Activated T-helper 1 cell treated with anti-CD3 and anti-CD28 coated beads, Interleukin-12 subunit alpha, Interleukin-12 subunit beta, Interleukin-2, Interleukin-4 antibody, amounts not matched to agents 30 ng/mL and 10 ng/mL and 1 ng/mL, durations not matched to agents 14 hours and 24 hours and 36 hours (primary cell): Measurements from ENCODE around the gene MCEMP1. TPM values are rescaled to one million over a fixed set of nuclear protein-coding genes. Genes with fewer than 3 reads are reported as not detected.

ENCODE experiments used
- DNase-seq: peaks from one replicate; pipeline ENCODE4 v3.0.0; 2021; ENCODE audit warnings: low spot score
- H3K27ac Mint-ChIP-seq: one replicate; pipeline ENCODE4 v1.8.0; 2021; ENCODE audit warnings: mild to moderate bottlenecking, mixed read lengths
- H3K27me3 Mint-ChIP-seq: one replicate; pipeline ENCODE4 v1.8.0; 2022; ENCODE audit warnings: mild to moderate bottlenecking, moderate library complexity, mixed read lengths; ENCODE audit not compliant: insufficient read depth
- H3K36me3 Mint-ChIP-seq: one replicate; pipeline ENCODE4 v1.8.0; 2021; ENCODE audit warnings: low read depth, mixed read lengths
- H3K4me1 Mint-ChIP-seq: one replicate; pipeline ENCODE4 v1.8.0; 2021; ENCODE audit warnings: low read depth, mixed read lengths
- H3K4me3 Mint-ChIP-seq: one replicate; pipeline ENCODE4 v1.8.0; 2021; ENCODE audit warnings: mild to moderate bottlenecking, moderate library complexity, mixed read lengths
- H3K9me3 Mint-ChIP-seq: one replicate; pipeline ENCODE4 v1.8.0; 2021; ENCODE audit warnings: mixed read lengths
- intact Hi-C: fragments of 100-400 bp; cut with micrococcal nuclease; formaldehyde crosslinking; loops from one replicate; pipeline ENCODE4 v1.15.1; 2024
- total RNA-seq: library from RNA; stranded (reverse); gene quantifications from 2 replicates; pipeline ENCODE4 v1.2.3, GENCODE V29; 2022

MCEMP1 gene
- total RNA-seq, 1 donor from 2014 or later: not detected

- no peak overlapping the region for H3K4me3 Mint-ChIP-seq
- H3K4me1 Mint-ChIP-seq: no peaks in the 10 kb centered on the region
- no peak overlapping the region for H3K27ac Mint-ChIP-seq
- no peaks in the 10 kb centered on the region for H3K27me3 Mint-ChIP-seq
- intact Hi-C loops: no loop called here
- no peaks in the 10 kb centered on the region for H3K36me3 Mint-ChIP-seq
- DNase-seq: no peak
- H3K9me3 Mint-ChIP-seq: peaks cover 6% of the 10 kb centered on the region
Measured at GRCh38 chr19:7716762-7717161, 39.9 kb downstream of the MCEMP1 start.

GRCh38 chr19:7718668-7719067 is 41.8 kb downstream of the MCEMP1 start:
- DNase-seq: no peak

DNA sequence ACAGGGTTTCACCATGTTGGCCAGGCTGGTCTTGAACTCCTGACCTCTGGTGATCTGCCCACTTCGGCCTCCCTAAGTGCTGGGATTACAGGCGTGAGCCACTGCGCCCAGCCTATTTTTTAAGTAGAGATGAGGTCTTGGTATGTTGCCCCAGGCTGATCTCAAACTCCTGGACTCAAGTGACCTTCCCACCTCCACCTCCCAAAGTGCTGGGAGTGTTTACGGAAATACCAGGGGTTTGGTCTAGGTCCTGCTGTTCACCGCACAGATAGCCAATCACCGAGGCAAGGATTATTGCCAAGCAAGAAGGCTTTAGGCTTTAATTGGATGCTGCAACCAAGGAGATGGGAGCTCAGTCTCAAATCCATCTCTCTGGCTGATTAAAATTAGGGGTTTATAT is 43.5 kb downstream of the MCEMP1 start:
- Mint-ChIP-seq H3K27me3 (peaks cover 2% of the 10 kb centered on the region), H3K9me3 (peaks cover 6% of the 10 kb centered on the region), H3K4me1 (no peaks in the 10 kb centered on the region), H3K4me3 (no peak overlapping the region), H3K36me3 (no peaks in the 10 kb centered on the region), H3K27ac (no peak overlapping the region)
- no peak for DNase-seq
- intact Hi-C loops: no loop called here

More at GRCh38 chr19:7718668-7719067, 41.8 kb downstream of the MCEMP1 start:
- Mint-ChIP-seq H3K36me3 (no peaks in the 10 kb centered on the region), H3K4me1 (no peaks in the 10 kb centered on the region), H3K27me3 (no peaks in the 10 kb centered on the region), H3K27ac (no peak overlapping the region), H3K4me3 (no peak overlapping the region), H3K9me3 (peaks cover 6% of the 10 kb centered on the region)
- intact Hi-C loops: no loop called here

DNA sequence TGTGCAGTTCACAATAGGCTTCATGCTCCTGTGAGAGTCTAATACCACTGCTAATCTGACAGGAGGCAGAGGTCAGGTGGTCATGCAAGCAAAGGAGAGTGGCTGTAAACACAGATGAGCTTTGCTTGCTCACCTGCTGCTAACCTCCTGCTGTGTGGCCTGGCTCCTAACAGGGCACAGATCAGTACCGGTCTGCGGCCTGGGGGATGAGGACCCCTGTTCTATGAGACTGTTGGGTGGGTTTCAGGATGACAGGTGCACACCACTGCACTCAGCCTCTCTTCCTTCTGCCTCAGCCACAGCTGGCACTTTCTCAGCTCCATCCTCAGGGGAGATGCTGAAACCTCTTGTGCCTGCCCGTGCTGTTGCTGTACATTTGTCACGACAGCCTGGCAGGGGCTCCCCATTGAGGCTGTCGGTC is 45.4 kb downstream of the MCEMP1 start:
- Mint-ChIP-seq H3K9me3 (no peaks in the 10 kb centered on the region), H3K27me3 (peaks cover 6% of the 10 kb centered on the region)
- no peak for DNase-seq

GRCh38 chr19:7725791-7726190 is 48.9 kb downstream of the MCEMP1 start:
- Mint-ChIP-seq H3K27me3 (peaks cover 31% of the 10 kb centered on the region), H3K4me3 (no peak overlapping the region), H3K36me3 (no peaks in the 10 kb centered on the region), H3K9me3 (no peaks in the 10 kb centered on the region), H3K4me1 (no peaks in the 10 kb centered on the region), H3K27ac (no peak overlapping the region)
- intact Hi-C loops: no loop called here
- DNase-seq: no peak

More for the DNA sequence above, 45.4 kb downstream of the MCEMP1 start:
- Mint-ChIP-seq H3K27ac (no peak overlapping the region), H3K4me3 (no peak overlapping the region), H3K4me1 (no peaks in the 10 kb centered on the region), H3K36me3 (no peaks in the 10 kb centered on the region)
- intact Hi-C loops: no loop called here

DNA sequence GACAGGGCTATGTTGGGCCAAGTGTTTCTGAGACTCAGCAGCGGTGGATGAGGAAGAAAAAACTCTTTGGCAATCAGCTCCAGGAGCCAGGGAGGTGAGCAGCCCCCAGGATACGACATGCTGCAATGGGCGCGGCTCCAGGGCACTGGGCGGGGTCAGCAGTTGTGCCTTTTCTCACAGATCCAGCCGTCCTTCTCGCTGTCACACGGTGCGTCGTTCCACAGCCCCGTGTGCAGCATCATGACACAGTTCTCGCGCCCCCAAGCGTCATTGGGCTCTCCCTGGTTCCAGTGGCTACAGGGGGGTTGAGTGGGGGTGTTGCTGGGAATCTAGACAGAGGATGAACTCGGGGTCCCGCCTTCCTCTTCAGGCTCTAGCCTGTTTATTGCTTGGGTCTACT is 52.3 kb downstream of the MCEMP1 start:
- Mint-ChIP-seq H3K27ac (no peak overlapping the region), H3K36me3 (no peaks in the 10 kb centered on the region), H3K9me3 (no peaks in the 10 kb centered on the region), H3K27me3 (peaks cover 39% of the 10 kb centered on the region), H3K4me1 (no peaks in the 10 kb centered on the region), H3K4me3 (no peak overlapping the region)
- DNase-seq: no peak
- intact Hi-C loops: no loop called here

Other genes with a start within 250 kb of the MCEMP1 start
- gene PEX11G, start 188.1 kb upstream of the MCEMP1 start, total RNA-seq: 1.4 and 1.5 TPM in 2 replicates
- gene ZNF358, start 161.0 kb upstream of the MCEMP1 start, total RNA-seq: 4.8 and 5.2 TPM in 2 replicates
- gene MCOLN1, start 154.5 kb upstream of the MCEMP1 start, total RNA-seq: 14.0 and 14.4 TPM in 2 replicates
- 131 and 136 TPM in 2 replicates for gene PNPLA6, start 141.4 kb upstream of the MCEMP1 start, total RNA-seq
- gene CAMSAP3, start 81.2 kb upstream of the MCEMP1 start, total RNA-seq: 0.37 and 0.67 TPM in 2 replicates
- 50.7 and 51.2 TPM in 2 replicates for gene XAB2, start 47.5 kb upstream of the MCEMP1 start, total RNA-seq
- gene PET100, start 47.3 kb upstream of the MCEMP1 start, total RNA-seq: 88.5 and 93.4 TPM in 2 replicates
- 0.34 and 1.4 TPM in 2 replicates for gene PCP2, start 43.4 kb upstream of the MCEMP1 start, total RNA-seq
- gene STXBP2, start 40.0 kb upstream of the MCEMP1 start, total RNA-seq: 101 and 102 TPM in 2 replicates
- not detected in 2 replicates for gene RETN, start 8.0 kb upstream of the MCEMP1 start, total RNA-seq
- 72.2 and 86.8 TPM in 2 replicates for gene TRAPPC5, start 3.7 kb downstream of the MCEMP1 start, total RNA-seq
- not detected in 2 replicates for gene FCER2, start 25.0 kb downstream of the MCEMP1 start, total RNA-seq
- gene CLEC4G, start 55.0 kb downstream of the MCEMP1 start, total RNA-seq: not detected in 2 replicates
- not detected in 2 replicates for gene CD209, start 70.4 kb downstream of the MCEMP1 start, total RNA-seq
- not detected in 2 replicates for gene CLEC4M, start 86.2 kb downstream of the MCEMP1 start, total RNA-seq
- 4.4 TPM in 2 replicates for gene EVI5L, start 153.1 kb downstream of the MCEMP1 start, total RNA-seq
- gene PRR36, start 197.3 kb downstream of the MCEMP1 start, total RNA-seq: 0.05 and 0.17 TPM in 2 replicates
- not detected in 2 replicates for gene LRRC8E, start 211.4 kb downstream of the MCEMP1 start, total RNA-seq
- 47.6 and 51.9 TPM in 2 replicates for gene MAP2K7, start 226.8 kb downstream of the MCEMP1 start, total RNA-seq
- 6.9 and 7.5 TPM in 2 replicates for gene TGFBR3L, start 237.7 kb downstream of the MCEMP1 start, total RNA-seq
- 21.3 and 22.4 TPM in 2 replicates for gene SNAPC2, start 243.2 kb downstream of the MCEMP1 start, total RNA-seq
- 1.9 and 2.6 TPM in 2 replicates for gene CTXN1, start 249.0 kb downstream of the MCEMP1 start, total RNA-seq